GM10266 (cell line): ENCODE measurements around the gene JRKL.

ENCODE experiments used
- DNase-seq: peaks from one replicate; pipeline ENCODE4 v3.0.0; 2012; ENCODE audit errors: extremely low spot score
- TF ChIP-seq, protein P1 (sequence below): IDR thresholded peaks from 2 replicates; pipeline ENCODE4 v1.5.1; 2012; ENCODE audit warnings: mild to moderate bottlenecking, low read depth; ENCODE audit not compliant: control insufficient read depth, insufficient read depth; ENCODE audit errors: missing control alignments

The JRKL gene

DNA sequence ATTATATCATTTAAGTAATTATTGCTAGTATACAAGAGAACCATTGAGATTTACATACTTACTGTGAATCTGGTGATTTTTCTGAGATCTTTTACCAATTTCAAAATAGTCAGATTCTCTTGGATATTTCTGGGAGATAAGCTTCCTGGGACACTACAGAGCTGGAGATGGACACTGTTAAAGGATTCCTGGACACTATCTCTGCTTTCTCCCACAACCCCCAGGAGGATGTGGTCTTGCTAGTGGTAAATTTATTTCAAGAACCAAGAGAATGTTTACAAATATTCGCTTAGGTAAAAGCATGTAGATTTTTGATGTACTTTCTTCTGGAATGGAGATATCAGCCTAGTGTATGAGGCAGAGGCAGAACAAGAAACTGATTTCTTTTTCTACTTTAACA is 13.0 kb upstream of the JRKL start:
- no peak for DNase-seq
- TF ChIP-seq, protein P1, sequence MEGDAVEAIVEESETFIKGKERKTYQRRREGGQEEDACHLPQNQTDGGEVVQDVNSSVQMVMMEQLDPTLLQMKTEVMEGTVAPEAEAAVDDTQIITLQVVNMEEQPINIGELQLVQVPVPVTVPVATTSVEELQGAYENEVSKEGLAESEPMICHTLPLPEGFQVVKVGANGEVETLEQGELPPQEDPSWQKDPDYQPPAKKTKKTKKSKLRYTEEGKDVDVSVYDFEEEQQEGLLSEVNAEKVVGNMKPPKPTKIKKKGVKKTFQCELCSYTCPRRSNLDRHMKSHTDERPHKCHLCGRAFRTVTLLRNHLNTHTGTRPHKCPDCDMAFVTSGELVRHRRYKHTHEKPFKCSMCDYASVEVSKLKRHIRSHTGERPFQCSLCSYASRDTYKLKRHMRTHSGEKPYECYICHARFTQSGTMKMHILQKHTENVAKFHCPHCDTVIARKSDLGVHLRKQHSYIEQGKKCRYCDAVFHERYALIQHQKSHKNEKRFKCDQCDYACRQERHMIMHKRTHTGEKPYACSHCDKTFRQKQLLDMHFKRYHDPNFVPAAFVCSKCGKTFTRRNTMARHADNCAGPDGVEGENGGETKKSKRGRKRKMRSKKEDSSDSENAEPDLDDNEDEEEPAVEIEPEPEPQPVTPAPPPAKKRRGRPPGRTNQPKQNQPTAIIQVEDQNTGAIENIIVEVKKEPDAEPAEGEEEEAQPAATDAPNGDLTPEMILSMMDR = no peak

GRCh38 chr11:96384156-96384555 is 5.7 kb upstream of the JRKL start:
- DNase-seq = no peak
- TF ChIP-seq, protein P1 = no peak

- DNase-seq = no peak
- TF ChIP-seq, protein P1 = no peak
Measured at GRCh38 chr11:96385187-96385586, 4.6 kb upstream of the JRKL start.

- DNase-seq = peak; percentile 34
- TF ChIP-seq, protein P1 = no peak
Measured at GRCh38 chr11:96388891-96389719, 708 bp upstream of the JRKL start.

- TF ChIP-seq, protein P1 = no peak
- no peak for DNase-seq
Measured at GRCh38 chr11:96390488-96390792, 627 bp downstream of the JRKL start.

DNA sequence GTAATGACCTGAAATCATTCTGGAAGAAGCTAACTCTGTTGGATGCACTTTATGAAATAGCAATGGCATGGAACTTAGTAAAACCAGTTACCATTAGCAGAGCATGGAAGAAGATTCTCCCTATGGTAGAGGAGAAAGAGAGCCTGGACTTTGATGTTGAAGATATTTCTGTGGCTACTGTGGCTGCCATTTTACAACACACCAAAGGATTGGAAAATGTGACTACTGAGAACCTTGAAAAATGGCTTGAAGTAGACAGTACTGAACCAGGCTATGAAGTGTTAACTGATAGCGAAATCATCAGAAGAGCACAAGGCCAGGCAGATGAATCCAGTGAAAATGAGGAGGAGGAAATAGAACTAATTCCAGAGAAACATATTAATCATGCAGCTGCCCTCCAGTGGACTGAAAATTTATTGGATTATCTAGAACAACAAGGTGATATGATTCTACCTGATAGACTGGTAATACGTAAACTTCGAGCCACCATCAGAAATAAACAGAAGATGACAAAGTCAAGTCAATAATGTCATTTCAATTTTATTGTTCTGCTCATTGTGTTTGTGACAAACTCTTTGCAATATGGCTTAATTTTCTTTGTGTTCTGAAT is 2.0 kb downstream of the JRKL start:
- no peak for DNase-seq
- TF ChIP-seq, protein P1 = no peak

- peak; percentile 30 for DNase-seq
- TF ChIP-seq, protein P1 = peak; percentile 60
Measured at GRCh38 chr11:96393753-96394348, 4.0 kb downstream of the JRKL start.
